ENCODE measurements around the gene PNPLA3.

PNPLA3 gene

GRCh38 chr22:43924877-43925276, 1.3 kb downstream of the PNPLA3 start:
- Histone ChIP-seq H3K4me3 (replicated peaks; ENCODE audit: insufficient read depth, low read length) (no peak overlapping the region), H3K27me3 (ENCODE audit: insufficient read depth, poor library complexity, severe bottlenecking) (peaks cover 17% of the 10 kb centered on the region), H3K27ac (replicated peaks) (no peak overlapping the region)

GRCh38 chr22:43925433-43926348, 2.1 kb downstream of the PNPLA3 start:
- no peak for DNase-seq (ENCODE audit: low read depth in 1 of 2, low spot score in 1 of 2)
- Histone ChIP-seq H3K27me3 (ENCODE audit: insufficient read depth, poor library complexity, severe bottlenecking) (peaks cover 17% of the 10 kb centered on the region), H3K4me3 (replicated peaks; ENCODE audit: insufficient read depth, low read length) (no peak overlapping the region), H3K27ac (replicated peaks) (no peak overlapping the region)
- TF ChIP-seq SPI1 (IDR thresholded peaks at IDR 0.05; ENCODE audit: borderline replicate concordance, low read depth), result no peak

More at GRCh38 chr22:43924877-43925276, 1.3 kb downstream of the PNPLA3 start:
- DNase-seq (ENCODE audit: low read depth in 1 of 2, low spot score in 1 of 2), result no peak
- TF ChIP-seq CTCF (IDR thresholded peaks at IDR 0.05; ENCODE audit: insufficient read depth, low read length) (no peak), SPI1 (IDR thresholded peaks at IDR 0.05; ENCODE audit: borderline replicate concordance, low read depth) (no peak), GABPA (IDR thresholded peaks at IDR 0.05; ENCODE audit: low read depth) (no peak), REST (IDR thresholded peaks at IDR 0.05; ENCODE audit: insufficient replicate concordance, low read depth) (no peak), POLR2AphosphoS5 (IDR thresholded peaks at IDR 0.05; ENCODE audit: low read depth) (no peak)

- no peak overlapping the region for H3K4me3 ChIP-seq (replicated peaks; ENCODE audit: insufficient read depth, low read length)
- TF ChIP-seq CTCF (IDR thresholded peaks at IDR 0.05; ENCODE audit: insufficient read depth, low read length) (no peak), SPI1 (IDR thresholded peaks at IDR 0.05; ENCODE audit: borderline replicate concordance, low read depth) (no peak), GABPA (IDR thresholded peaks at IDR 0.05; ENCODE audit: low read depth) (no peak), REST (IDR thresholded peaks at IDR 0.05; ENCODE audit: insufficient replicate concordance, low read depth) (no peak), POLR2AphosphoS5 (IDR thresholded peaks at IDR 0.05; ENCODE audit: low read depth) (no peak)
These were observed 2.7 kb downstream of the PNPLA3 start for GRCh38 chr22:43926349-43926710.

GRCh38 chr22:43928468-43928867, 4.9 kb downstream of the PNPLA3 start:
- peak; percentile 40 to 76 for DNase-seq (ENCODE audit: low read depth in 1 of 2, low spot score in 1 of 2)
- peaks cover 13% of the 10 kb centered on the region for H3K27me3 ChIP-seq (ENCODE audit: insufficient read depth, poor library complexity, severe bottlenecking)
- H3K27ac ChIP-seq (replicated peaks), result no peak overlapping the region
- peak; percentile 44; the same call in 1 of the 2 replicates for TF ChIP-seq SPI1 (IDR thresholded peaks at IDR 0.05; ENCODE audit: borderline replicate concordance, low read depth)
- TF ChIP-seq REST (IDR thresholded peaks at IDR 0.05; ENCODE audit: insufficient replicate concordance, low read depth), result no peak
- H3K4me3 ChIP-seq (replicated peaks; ENCODE audit: insufficient read depth, low read length), result no peak overlapping the region

More at GRCh38 chr22:43926349-43926710, 2.7 kb downstream of the PNPLA3 start:
- no peak for DNase-seq (ENCODE audit: low read depth in 1 of 2, low spot score in 1 of 2)
- Histone ChIP-seq H3K27ac (replicated peaks) (no peak overlapping the region), H3K27me3 (ENCODE audit: insufficient read depth, poor library complexity, severe bottlenecking) (peaks cover 17% of the 10 kb centered on the region)
